NB4 (cell line): ENCODE measurements around the gene LCORL.

Experiments used
- MYC ChIP-seq: IDR thresholded peaks from 2 replicates; pipeline ENCODE4 v1.6.1; 2011; ENCODE audit warnings: low read depth, low read length
- POLR2A ChIP-seq: IDR thresholded peaks from 2 replicates; pipeline ENCODE4 v1.6.1; 2011; ENCODE audit warnings: mild to moderate bottlenecking; ENCODE audit not compliant: insufficient read length; ENCODE audit errors: extremely low read depth
- TF ChIP-seq, protein P1 (sequence below): IDR thresholded peaks from one replicate; pipeline ENCODE4 v1.5.1; 2012; ENCODE audit warnings: low read depth, low read length
- TF ChIP-seq, protein P2 (sequence below): IDR thresholded peaks from 2 replicates; pipeline ENCODE4 v1.6.1; 2011; ENCODE audit warnings: low read depth, low read length

DNA sequence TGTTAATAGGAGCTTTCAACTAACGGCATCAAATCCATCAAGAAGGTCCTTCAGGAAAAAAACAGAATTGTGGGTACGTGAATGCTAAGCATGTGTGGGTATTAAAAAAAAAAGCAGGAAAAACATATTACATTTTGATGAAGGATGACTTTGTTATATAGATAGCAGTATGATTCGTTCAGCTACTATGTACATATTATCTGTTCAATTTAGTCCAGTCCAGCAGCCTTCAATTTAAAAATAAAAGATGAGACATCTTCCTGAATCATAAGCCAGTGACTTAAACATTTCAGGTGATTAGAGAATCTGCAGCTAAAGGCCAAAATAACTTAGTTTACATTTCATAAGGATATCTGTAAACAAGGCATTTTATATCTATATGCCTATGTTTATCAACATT lies 63.4 kb downstream of the LCORL start:
- TF ChIP-seq, protein P1, sequence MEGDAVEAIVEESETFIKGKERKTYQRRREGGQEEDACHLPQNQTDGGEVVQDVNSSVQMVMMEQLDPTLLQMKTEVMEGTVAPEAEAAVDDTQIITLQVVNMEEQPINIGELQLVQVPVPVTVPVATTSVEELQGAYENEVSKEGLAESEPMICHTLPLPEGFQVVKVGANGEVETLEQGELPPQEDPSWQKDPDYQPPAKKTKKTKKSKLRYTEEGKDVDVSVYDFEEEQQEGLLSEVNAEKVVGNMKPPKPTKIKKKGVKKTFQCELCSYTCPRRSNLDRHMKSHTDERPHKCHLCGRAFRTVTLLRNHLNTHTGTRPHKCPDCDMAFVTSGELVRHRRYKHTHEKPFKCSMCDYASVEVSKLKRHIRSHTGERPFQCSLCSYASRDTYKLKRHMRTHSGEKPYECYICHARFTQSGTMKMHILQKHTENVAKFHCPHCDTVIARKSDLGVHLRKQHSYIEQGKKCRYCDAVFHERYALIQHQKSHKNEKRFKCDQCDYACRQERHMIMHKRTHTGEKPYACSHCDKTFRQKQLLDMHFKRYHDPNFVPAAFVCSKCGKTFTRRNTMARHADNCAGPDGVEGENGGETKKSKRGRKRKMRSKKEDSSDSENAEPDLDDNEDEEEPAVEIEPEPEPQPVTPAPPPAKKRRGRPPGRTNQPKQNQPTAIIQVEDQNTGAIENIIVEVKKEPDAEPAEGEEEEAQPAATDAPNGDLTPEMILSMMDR, result no peak
- TF ChIP-seq POLR2A, result no peak
- TF ChIP-seq, protein P2, sequence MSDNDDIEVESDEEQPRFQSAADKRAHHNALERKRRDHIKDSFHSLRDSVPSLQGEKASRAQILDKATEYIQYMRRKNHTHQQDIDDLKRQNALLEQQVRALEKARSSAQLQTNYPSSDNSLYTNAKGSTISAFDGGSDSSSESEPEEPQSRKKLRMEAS, result no peak
- TF ChIP-seq MYC, result no peak
